Measurements from ENCODE around the gene GIGYF1.

DNA sequence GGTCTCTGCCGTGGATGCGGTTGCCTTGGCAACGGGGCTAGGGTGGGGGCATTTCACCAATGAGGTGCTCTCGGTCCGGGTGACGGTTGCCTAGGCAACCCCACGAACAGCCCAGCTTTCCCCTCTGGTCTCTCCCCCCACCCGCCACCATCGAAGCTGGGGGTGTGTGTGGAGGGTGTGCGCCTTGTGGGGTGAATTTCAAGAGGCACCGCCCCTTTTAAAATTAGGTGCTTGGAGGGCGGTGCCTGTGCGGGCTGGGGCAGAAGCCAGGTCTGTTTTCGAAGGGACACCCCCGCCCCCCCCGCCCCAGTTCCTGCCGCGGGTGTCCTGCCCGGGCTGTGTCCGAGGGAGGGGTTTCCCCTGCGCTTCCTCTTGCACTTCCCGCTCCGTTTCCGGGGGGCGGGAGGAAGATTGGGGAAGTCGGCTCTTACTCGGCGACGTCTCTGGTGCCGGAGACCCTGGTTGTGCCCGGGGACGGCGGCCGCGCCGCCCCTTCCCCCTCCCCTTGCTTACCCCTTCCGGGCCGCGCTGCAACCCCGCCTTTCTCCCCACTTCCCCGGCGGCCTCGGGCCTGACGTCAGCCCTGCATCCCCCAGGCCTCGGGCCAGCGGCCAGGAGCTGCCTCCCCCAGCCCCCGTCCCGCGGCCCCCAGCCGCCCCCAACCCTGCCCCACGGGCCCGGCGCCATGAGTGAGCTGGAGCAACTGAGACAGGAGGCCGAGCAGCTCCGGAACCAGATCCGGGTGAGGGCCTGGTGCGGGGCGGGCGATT lies 18.3 kb downstream of the GIGYF1 start:
- TF ChIP-seq, protein P1, sequence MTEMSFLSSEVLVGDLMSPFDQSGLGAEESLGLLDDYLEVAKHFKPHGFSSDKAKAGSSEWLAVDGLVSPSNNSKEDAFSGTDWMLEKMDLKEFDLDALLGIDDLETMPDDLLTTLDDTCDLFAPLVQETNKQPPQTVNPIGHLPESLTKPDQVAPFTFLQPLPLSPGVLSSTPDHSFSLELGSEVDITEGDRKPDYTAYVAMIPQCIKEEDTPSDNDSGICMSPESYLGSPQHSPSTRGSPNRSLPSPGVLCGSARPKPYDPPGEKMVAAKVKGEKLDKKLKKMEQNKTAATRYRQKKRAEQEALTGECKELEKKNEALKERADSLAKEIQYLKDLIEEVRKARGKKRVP (CRISPR knock-in tag; IDR thresholded peaks at IDR 0.05), result no peak
- TF ChIP-seq ZNF879 (CRISPR knock-in tag; IDR thresholded peaks at IDR 0.05) (no peak), RFX5 (IDR thresholded peaks at IDR 0.05; ENCODE audit: low read depth, low read length) (no peak), REPIN1 (CRISPR knock-in tag; IDR thresholded peaks at IDR 0.05; ENCODE audit: borderline replicate concordance, low read depth) (no peak), ZNF446 (CRISPR knock-in tag; IDR thresholded peaks at IDR 0.05) (no peak), YY1 (IDR thresholded peaks at IDR 0.05; ENCODE audit: insufficient read depth, insufficient replicate concordance, low read depth, low read length) (no peak), CHD2 (IDR thresholded peaks at IDR 0.05; ENCODE audit: low read depth, low read length) (no peak), ZNF777 (CRISPR knock-in tag; IDR thresholded peaks at IDR 0.05) (no peak), RXRA (CRISPR knock-in tag; IDR thresholded peaks at IDR 0.05) (no peak), RAD21 (CRISPR knock-in tag; IDR thresholded peaks at IDR 0.05) (no peak)
- TF ChIP-seq, protein P2, sequence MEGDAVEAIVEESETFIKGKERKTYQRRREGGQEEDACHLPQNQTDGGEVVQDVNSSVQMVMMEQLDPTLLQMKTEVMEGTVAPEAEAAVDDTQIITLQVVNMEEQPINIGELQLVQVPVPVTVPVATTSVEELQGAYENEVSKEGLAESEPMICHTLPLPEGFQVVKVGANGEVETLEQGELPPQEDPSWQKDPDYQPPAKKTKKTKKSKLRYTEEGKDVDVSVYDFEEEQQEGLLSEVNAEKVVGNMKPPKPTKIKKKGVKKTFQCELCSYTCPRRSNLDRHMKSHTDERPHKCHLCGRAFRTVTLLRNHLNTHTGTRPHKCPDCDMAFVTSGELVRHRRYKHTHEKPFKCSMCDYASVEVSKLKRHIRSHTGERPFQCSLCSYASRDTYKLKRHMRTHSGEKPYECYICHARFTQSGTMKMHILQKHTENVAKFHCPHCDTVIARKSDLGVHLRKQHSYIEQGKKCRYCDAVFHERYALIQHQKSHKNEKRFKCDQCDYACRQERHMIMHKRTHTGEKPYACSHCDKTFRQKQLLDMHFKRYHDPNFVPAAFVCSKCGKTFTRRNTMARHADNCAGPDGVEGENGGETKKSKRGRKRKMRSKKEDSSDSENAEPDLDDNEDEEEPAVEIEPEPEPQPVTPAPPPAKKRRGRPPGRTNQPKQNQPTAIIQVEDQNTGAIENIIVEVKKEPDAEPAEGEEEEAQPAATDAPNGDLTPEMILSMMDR (CRISPR knock-in tag; IDR thresholded peaks at IDR 0.05), result no peak

Data from HepG2 (cell line).